Measurements from ENCODE around the gene DAPK2. TPM values are rescaled to one million over a fixed set of nuclear protein-coding genes. Genes with fewer than 3 reads are reported as not detected.
A peak's percentile ranks its signal among the peaks of the same experiment; 100 is the strongest.
"Not testable (repeated sequence)": the region's sequence is repeated elsewhere in the genome, so short reads cannot be mapped to it uniquely, and the experiment has no call there.

DAPK2 gene
- total and polyA plus RNA-seq, 3 experiments from 2014 or later = 2.2 to 5.5 (median 4.4) TPM

DNA sequence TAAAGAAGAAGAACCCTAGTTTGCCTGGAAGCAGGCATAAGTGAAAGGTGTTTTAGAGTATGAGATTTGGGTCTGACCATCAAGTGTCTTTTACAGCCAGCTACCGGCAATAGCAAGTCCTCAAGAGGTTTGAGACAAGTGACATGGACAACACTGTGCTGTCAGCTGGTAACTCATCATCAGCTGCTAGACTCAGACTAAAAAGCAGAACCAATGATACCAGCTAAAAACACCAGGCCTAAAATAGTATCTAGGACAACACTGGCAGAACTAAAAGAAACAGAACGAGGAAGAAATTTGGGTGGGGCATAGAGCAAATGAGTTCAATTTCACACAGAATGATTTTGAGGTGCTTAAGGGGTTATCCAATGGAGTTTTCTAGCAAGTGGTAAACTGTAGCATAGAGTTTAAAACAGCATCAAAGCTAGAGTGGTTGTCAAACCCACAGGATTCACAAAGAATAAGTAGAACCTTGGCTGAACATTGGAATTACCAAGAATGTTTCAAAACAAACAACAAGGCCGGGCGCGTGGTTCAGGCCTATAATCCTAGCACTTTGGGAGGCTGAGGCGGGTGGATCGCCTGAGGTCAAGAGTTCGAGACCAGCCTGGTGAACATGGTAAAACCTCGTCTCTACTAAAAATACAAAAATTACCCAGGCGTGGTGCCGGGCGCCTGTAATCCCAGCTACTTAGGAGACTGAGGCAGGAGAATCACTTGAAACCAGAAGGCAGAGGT lies 43.4 kb upstream of the DAPK2 start:
- Histone ChIP-seq H3K27ac (ENCODE audit: low read depth, low read length) (no peak overlapping the region), H3K4me3 (ENCODE audit: low read length) (no peak overlapping the region), H3K36me3 (ENCODE audit: insufficient read depth, low read length) (peaks cover 9% of the 10 kb centered on the region), H3K27me3 (ENCODE audit: insufficient read depth, low read length, poor library complexity, severe bottlenecking) (no peaks in the 10 kb centered on the region), H3K4me1 (ENCODE audit: insufficient read depth, low read length) (peaks cover 20% of the 10 kb centered on the region), H3K9me3 (ENCODE audit: low read length) (no peaks in the 10 kb centered on the region)
- Mint-ChIP-seq H3K4me1 (peaks cover 38 to 49% (median 44%) of the 10 kb centered on the region in 3 donors), H3K9me3 (no peaks in the 10 kb centered on the region), H3K4me3 (peak overlapping the region in 1 of 7 donors; percentile 19), H3K27me3 (no peaks in the 10 kb centered on the region), H3K36me3 (peaks cover 8 to 48% (median 13%) of the 10 kb centered on the region in 3 donors), H3K27ac (peak overlapping the region in 2 of 8 donors; percentile 69 to 91)
- ChIA-PET CTCF (interaction anchor here (1.4 kb wide), 1 partner anchor 44 kb away, joined by 3 read pairs; no protein-coding TSS in a partner anchor), POLR2A (interaction anchor here (0.6 kb wide), 1 partner anchor 165 kb away, joined by 5 read pairs; no protein-coding TSS in a partner anchor)
- DNase-seq = no peak

DNA sequence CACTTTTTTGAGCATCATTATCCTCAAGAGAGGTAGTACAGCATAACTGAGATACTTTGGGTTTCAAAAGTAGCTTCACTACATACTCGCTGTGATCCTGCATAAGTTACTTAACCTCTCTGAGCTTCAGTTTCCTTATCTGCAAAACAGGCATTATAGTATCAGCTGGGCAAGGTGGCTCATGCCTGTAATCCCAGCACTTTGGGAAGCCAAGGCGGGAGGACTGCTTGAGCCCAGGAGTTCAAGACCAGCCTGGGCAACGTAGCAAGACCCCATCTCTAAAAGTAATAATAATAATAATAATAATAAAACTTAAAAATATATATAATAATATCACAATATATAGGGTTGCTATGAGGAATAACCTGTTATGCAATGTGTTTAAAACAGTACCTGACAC lies 36.5 kb upstream of the DAPK2 start:
- H3K27me3 ChIP-seq (ENCODE audit: insufficient read depth, low read length, poor library complexity, severe bottlenecking) = no peaks in the 10 kb centered on the region
- peaks cover 4 to 47% (median 4%) of the 10 kb centered on the region in 3 donors for H3K36me3 Mint-ChIP-seq
- POLR2A ChIA-PET = no interaction called here
- no peaks in the 10 kb centered on the region for H3K27me3 Mint-ChIP-seq
- no peak overlapping the region for H3K4me3 Mint-ChIP-seq
- H3K27ac Mint-ChIP-seq = no peak overlapping the region
- H3K4me1 ChIP-seq (ENCODE audit: insufficient read depth, low read length) = no peaks in the 10 kb centered on the region
- peaks cover 0 to 3% (median 1%) of the 10 kb centered on the region in 3 donors for H3K4me1 Mint-ChIP-seq
- no peak for DNase-seq
- CTCF ChIA-PET = no interaction called here
- H3K9me3 Mint-ChIP-seq = no peaks in the 10 kb centered on the region
- no peaks in the 10 kb centered on the region for H3K9me3 ChIP-seq (ENCODE audit: low read length)
- H3K36me3 ChIP-seq (ENCODE audit: insufficient read depth, low read length) = peaks cover 5% of the 10 kb centered on the region
- H3K27ac ChIP-seq (ENCODE audit: low read depth, low read length) = no peak overlapping the region
- no peak overlapping the region for H3K4me3 ChIP-seq (ENCODE audit: low read length)

DNA sequence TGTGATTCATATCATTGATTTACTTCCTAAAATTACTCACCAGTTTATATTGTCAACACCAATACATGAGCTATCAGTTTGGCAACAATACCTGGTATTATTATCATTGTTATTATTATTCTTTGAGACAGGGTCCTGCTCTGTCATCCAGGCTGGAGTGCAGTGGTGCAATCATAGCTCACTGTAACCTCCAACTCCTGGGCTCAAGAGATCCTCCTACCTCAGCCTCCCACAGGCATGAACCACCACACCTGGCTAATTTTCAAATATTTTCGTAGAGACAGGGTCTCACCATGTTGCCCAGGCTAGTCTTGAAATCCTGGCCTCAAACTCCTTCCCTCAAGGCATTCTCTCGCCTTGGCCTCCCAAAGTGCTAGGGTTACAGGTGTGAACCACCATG lies 27.2 kb upstream of the DAPK2 start:
- H3K9me3 ChIP-seq (ENCODE audit: low read length); H3K4me1 ChIP-seq (ENCODE audit: insufficient read depth, low read length); H3K27ac Mint-ChIP-seq; POLR2A ChIA-PET; DNase-seq; H3K9me3 Mint-ChIP-seq; H3K4me3 Mint-ChIP-seq; H3K27me3 ChIP-seq (ENCODE audit: insufficient read depth, low read length, poor library complexity, severe bottlenecking); H3K27me3 Mint-ChIP-seq; H3K27ac ChIP-seq (ENCODE audit: low read depth, low read length); H3K4me3 ChIP-seq (ENCODE audit: low read length); H3K36me3 ChIP-seq (ENCODE audit: insufficient read depth, low read length): not testable (repeated sequence)
- Mint-ChIP-seq H3K4me1 (peaks cover 6 to 10% (median 6%) of the 10 kb centered on the region in 3 donors), H3K36me3 (peaks cover 0 to 45% (median 10%) of the 10 kb centered on the region in 3 donors)
- CTCF ChIA-PET = interaction anchor here (1.6 kb wide), 1 partner anchor 27 kb away, joined by 5 read pairs; the partner anchor contains the start of gene DAPK2

DNA sequence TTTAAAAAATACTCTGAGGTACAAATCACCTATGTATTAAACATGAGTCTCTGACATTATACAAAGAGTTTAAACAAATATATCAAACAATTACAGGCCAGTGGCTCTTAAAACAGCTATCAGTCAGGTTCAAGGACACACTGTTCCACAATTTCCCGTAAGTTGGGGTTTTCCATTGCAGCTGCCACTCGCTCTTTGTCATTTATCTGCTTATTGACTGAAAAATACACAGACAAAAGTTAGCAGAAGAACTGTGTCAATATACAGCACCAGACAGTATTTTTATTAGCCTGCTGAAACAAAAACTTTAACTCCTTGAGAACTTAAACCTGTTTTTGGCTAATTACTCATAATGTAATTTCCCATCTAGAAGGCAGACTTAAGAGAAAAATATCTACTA lies 26.5 kb upstream of the DAPK2 start:
- no peak for DNase-seq
- Mint-ChIP-seq H3K9me3 (no peaks in the 10 kb centered on the region), H3K27me3 (no peaks in the 10 kb centered on the region), H3K36me3 (peaks cover 0 to 45% (median 10%) of the 10 kb centered on the region in 3 donors), H3K4me3 (no peak overlapping the region), H3K4me1 (peaks cover 9 to 15% (median 9%) of the 10 kb centered on the region in 3 donors), H3K27ac (peak overlapping the region in 2 of 8 donors; percentile 29 to 50)
- no peaks in the 10 kb centered on the region for H3K9me3 ChIP-seq (ENCODE audit: low read length)
- H3K4me3 ChIP-seq (ENCODE audit: low read length) = no peak overlapping the region
- H3K27me3 ChIP-seq (ENCODE audit: insufficient read depth, low read length, poor library complexity, severe bottlenecking) = no peaks in the 10 kb centered on the region
- POLR2A ChIA-PET = no interaction called here
- no peak overlapping the region for H3K27ac ChIP-seq (ENCODE audit: low read depth, low read length)
- H3K36me3 ChIP-seq (ENCODE audit: insufficient read depth, low read length) = peaks cover 3% of the 10 kb centered on the region
- peaks cover under 1% of the 10 kb centered on the region for H3K4me1 ChIP-seq (ENCODE audit: insufficient read depth, low read length)
- CTCF ChIA-PET = interaction anchor here (1.6 kb wide), 1 partner anchor 463 kb away, joined by 3 read pairs; no protein-coding TSS in a partner anchor

DNA sequence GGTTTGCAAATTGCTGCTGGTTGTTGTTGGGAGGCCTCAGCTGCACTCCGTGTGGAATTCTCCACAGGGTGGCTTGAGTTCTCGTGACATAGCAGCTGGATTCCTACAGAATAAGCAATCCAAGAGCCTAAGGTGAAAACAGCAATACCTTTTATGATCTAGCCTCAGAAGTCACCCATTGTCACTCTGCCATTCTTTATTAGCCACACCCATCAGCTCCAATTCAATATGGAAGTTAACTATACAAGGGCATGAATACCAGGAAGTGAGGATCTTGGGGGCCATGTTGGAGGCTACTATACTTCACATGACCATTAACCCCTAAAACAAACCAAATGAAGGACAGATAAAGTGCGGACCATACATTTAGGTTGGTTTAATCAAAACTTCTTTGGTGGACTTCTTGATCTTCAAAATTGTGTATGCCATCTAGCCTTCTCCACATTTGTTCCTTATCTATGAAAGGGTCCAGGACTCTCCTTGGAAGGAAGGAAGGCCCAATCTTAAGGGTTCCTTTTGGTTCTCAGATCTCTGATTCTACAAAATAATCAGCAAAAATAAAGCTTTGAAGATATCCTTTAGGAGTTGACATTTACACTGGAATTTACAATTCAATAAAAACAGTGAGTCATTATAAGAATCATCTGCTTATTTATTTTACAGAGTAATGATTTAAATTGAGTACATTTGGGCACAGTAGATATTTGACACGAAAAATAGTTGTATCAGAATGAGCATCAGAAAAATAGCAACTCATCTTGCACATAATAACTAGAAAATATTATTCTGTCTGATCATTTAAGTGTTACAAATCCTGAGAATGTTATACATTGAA lies 25.9 kb upstream of the DAPK2 start:
- peaks cover 6% of the 10 kb centered on the region for H3K4me1 ChIP-seq (ENCODE audit: insufficient read depth, low read length)
- no peaks in the 10 kb centered on the region for H3K27me3 ChIP-seq (ENCODE audit: insufficient read depth, low read length, poor library complexity, severe bottlenecking)
- Mint-ChIP-seq H3K4me3 (no peak overlapping the region), H3K27me3 (no peaks in the 10 kb centered on the region), H3K4me1 (peaks cover 12 to 14% (median 14%) of the 10 kb centered on the region in 3 donors), H3K9me3 (no peaks in the 10 kb centered on the region), H3K36me3 (peaks cover 0 to 39% (median 10%) of the 10 kb centered on the region in 3 donors), H3K27ac (peak overlapping the region in 2 of 8 donors; percentile 8 to 73)
- no peaks in the 10 kb centered on the region for H3K9me3 ChIP-seq (ENCODE audit: low read length)
- no peak overlapping the region for H3K4me3 ChIP-seq (ENCODE audit: low read length)
- POLR2A ChIA-PET = no interaction called here
- DNase-seq = no peak
- H3K27ac ChIP-seq (ENCODE audit: low read depth, low read length) = peak overlapping the region; percentile 45
- H3K36me3 ChIP-seq (ENCODE audit: insufficient read depth, low read length) = peaks cover 3% of the 10 kb centered on the region
- CTCF ChIA-PET = interaction anchor here (1.6 to 1.7 kb wide), 2 partner anchors 320 to 462 kb away, joined by 3 to 6 read pairs; no protein-coding TSS in a partner anchor

DNA sequence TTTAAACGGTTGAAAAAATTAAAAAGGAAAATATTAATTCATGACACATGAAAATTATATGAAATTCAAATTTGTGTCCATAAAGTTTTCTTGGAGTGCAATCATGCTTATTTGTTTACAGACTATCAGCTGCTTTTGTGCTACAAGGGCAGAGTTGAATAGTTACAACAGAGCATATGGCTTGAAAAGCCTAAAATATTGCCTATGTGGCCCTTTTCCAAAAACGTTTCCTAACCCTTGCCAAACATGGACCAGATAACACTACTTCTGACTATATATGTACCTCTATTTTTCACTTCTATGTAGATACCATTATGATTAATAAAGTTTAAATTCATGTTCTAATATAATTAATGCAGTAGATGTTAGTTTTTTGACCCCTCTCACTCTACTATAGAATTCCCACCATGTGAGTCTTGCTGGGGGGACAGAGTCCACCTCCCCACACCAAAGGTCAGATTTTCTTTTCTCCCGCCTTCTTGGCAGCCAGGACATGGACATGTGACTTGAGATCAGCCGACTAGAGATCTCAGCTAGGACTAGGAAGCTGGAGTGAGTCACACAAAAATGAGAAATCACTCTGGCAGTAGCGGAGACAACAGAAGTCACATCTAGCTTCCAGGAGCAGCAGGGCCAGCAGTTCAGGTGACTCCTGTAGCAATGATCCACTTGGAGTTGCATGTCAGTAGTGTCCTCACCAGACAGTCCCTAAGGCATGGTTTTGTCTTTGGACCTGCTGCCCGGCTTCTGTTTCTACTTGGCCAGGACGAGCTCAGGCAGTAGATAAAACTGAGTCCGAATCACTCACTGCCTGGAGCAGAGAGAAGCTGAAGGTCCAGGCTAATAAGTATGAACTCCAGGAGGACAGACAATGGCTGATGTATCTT lies 24.9 kb upstream of the DAPK2 start:
- Histone ChIP-seq H3K36me3 (ENCODE audit: insufficient read depth, low read length) (peaks cover 3% of the 10 kb centered on the region), H3K4me1 (ENCODE audit: insufficient read depth, low read length) (peaks cover 6% of the 10 kb centered on the region), H3K9me3 (ENCODE audit: low read length) (no peaks in the 10 kb centered on the region), H3K4me3 (ENCODE audit: low read length) (no peak overlapping the region), H3K27me3 (ENCODE audit: insufficient read depth, low read length, poor library complexity, severe bottlenecking) (no peaks in the 10 kb centered on the region), H3K27ac (ENCODE audit: low read depth, low read length) (peak overlapping the region; percentile 45)
- Mint-ChIP-seq H3K4me3 (no peak overlapping the region), H3K9me3 (no peaks in the 10 kb centered on the region), H3K27ac (peak overlapping the region in 3 of 8 donors; percentile 5 to 73 (median 12)), H3K36me3 (peaks cover 0 to 37% (median 9%) of the 10 kb centered on the region in 3 donors), H3K4me1 (peaks cover 10 to 13% (median 12%) of the 10 kb centered on the region in 3 donors), H3K27me3 (no peaks in the 10 kb centered on the region)
- ChIA-PET POLR2A (interaction anchor here (1.3 kb wide), 1 partner anchor 23 kb away, joined by 4 read pairs; no protein-coding TSS in a partner anchor), CTCF (interaction anchor here (1.6 to 1.7 kb wide), 2 partner anchors 319 to 461 kb away, joined by 3 to 6 read pairs; no protein-coding TSS in a partner anchor)
- no peak for DNase-seq

DNA sequence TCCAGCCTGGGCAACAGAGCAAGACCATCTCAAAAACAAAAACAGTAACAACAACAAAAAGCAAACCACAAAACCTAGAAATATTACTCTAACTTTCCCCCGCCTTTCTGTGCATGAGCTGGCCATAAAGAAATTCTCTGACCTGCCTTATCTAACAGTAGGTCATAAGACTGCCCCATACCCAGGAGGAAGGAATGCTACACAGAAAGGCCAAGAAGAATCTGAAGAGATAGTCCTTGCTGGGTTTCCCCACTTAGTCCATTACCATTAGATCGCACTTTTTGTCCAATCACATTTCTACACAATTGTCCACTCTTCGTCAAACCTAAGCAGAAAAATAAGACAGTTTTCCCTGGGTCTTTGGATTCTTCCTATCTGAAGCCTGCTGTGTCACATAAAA lies 23.8 kb upstream of the DAPK2 start:
- Histone ChIP-seq H3K4me1 (ENCODE audit: insufficient read depth, low read length) (peaks cover 6% of the 10 kb centered on the region), H3K9me3 (ENCODE audit: low read length) (no peaks in the 10 kb centered on the region), H3K4me3 (ENCODE audit: low read length) (no peak overlapping the region), H3K27me3 (ENCODE audit: insufficient read depth, low read length, poor library complexity, severe bottlenecking) (no peaks in the 10 kb centered on the region), H3K36me3 (ENCODE audit: insufficient read depth, low read length) (peaks cover 3% of the 10 kb centered on the region), H3K27ac (ENCODE audit: low read depth, low read length) (peak overlapping the region; percentile 12)
- Mint-ChIP-seq H3K9me3 (no peaks in the 10 kb centered on the region), H3K4me3 (no peak overlapping the region), H3K27ac (peak overlapping the region in 2 of 8 donors; percentile 47 to 50), H3K36me3 (peaks cover 0 to 34% (median 6%) of the 10 kb centered on the region in 3 donors), H3K27me3 (no peaks in the 10 kb centered on the region), H3K4me1 (peaks cover 8 to 9% (median 8%) of the 10 kb centered on the region in 3 donors)
- no peak for DNase-seq
- ChIA-PET CTCF (interaction anchor here (1.0 to 4.9 kb wide), 3 partner anchors 317 to 511 kb away, joined by 3 to 68 read pairs (median 3); no protein-coding TSS in a partner anchor), POLR2A (interaction anchor here (1.3 kb wide), 1 partner anchor 24 kb away, joined by 4 read pairs; no protein-coding TSS in a partner anchor)

Measured in CD8-positive, alpha-beta memory T cell (primary cell).